IPS-11a (cell line): ENCODE measurements around the gene HNRNPLL.

Experiments used
- H3K4me3 ChIP-seq: one replicate; pipeline ENCODE4 v1.5.1; 2013; ENCODE audit warnings: low read depth, low read length, control low read depth

HNRNPLL gene

GRCh38 chr2:38598200-38598990 is 4.3 kb downstream of the HNRNPLL start:
- H3K4me3 ChIP-seq: no peak overlapping the region

GRCh38 chr2:38597115-38597514 is 5.6 kb downstream of the HNRNPLL start:
- H3K4me3 ChIP-seq: no peak overlapping the region

GRCh38 chr2:38596229-38596628 is 6.5 kb downstream of the HNRNPLL start:
- H3K4me3 ChIP-seq: no peak overlapping the region

- no peak overlapping the region for H3K4me3 ChIP-seq
These were observed 9.8 kb downstream of the HNRNPLL start for GRCh38 chr2:38592951-38593350.

GRCh38 chr2:38591152-38591551 is 11.6 kb downstream of the HNRNPLL start:
- H3K4me3 ChIP-seq: no peak overlapping the region

- H3K4me3 ChIP-seq: no peak overlapping the region
These were observed 12.7 kb downstream of the HNRNPLL start for GRCh38 chr2:38590053-38590452.

- H3K4me3 ChIP-seq: no peak overlapping the region
These were observed 15.8 kb downstream of the HNRNPLL start for GRCh38 chr2:38586931-38587330.

- H3K4me3 ChIP-seq: no peak overlapping the region
These were observed 17.8 kb downstream of the HNRNPLL start for GRCh38 chr2:38584881-38585280.

GRCh38 chr2:38583994-38584393 is 18.7 kb downstream of the HNRNPLL start:
- no peak overlapping the region for H3K4me3 ChIP-seq

GRCh38 chr2:38583524-38583923 is 19.2 kb downstream of the HNRNPLL start:
- H3K4me3 ChIP-seq: no peak overlapping the region

- no peak overlapping the region for H3K4me3 ChIP-seq
These were observed 21.3 kb downstream of the HNRNPLL start for GRCh38 chr2:38581193-38582147.

- H3K4me3 ChIP-seq: no peak overlapping the region
These were observed 22.6 kb downstream of the HNRNPLL start for GRCh38 chr2:38580115-38580636.

- no peak overlapping the region for H3K4me3 ChIP-seq
These were observed 23.9 kb downstream of the HNRNPLL start for GRCh38 chr2:38578832-38579231.

GRCh38 chr2:38574278-38574677 is 28.4 kb downstream of the HNRNPLL start:
- no peak overlapping the region for H3K4me3 ChIP-seq

GRCh38 chr2:38572167-38572566 is 30.6 kb downstream of the HNRNPLL start:
- no peak overlapping the region for H3K4me3 ChIP-seq

- no peak overlapping the region for H3K4me3 ChIP-seq
These were observed 31.5 kb downstream of the HNRNPLL start for GRCh38 chr2:38571193-38571592.

- H3K4me3 ChIP-seq: no peak overlapping the region
These were observed 33.8 kb downstream of the HNRNPLL start for GRCh38 chr2:38568724-38569436.

- no peak overlapping the region for H3K4me3 ChIP-seq
These were observed 37.4 kb downstream of the HNRNPLL start for GRCh38 chr2:38565333-38565732.

GRCh38 chr2:38561691-38562090 is 41.0 kb downstream of the HNRNPLL start:
- H3K4me3 ChIP-seq: no peak overlapping the region

GRCh38 chr2:38560092-38560491 is 42.6 kb downstream of the HNRNPLL start:
- no peak overlapping the region for H3K4me3 ChIP-seq

GRCh38 chr2:38557981-38558380 is 44.7 kb downstream of the HNRNPLL start:
- no peak overlapping the region for H3K4me3 ChIP-seq
